T-helper 22 cell (primary cell): Measurements from ENCODE around the gene HNRNPU.

Experiments used
- DNase-seq: peaks from one replicate; pipeline ENCODE4 v3.0.0-alpha.2; 2020; ENCODE audit warnings: low read depth

HNRNPU gene

DNA sequence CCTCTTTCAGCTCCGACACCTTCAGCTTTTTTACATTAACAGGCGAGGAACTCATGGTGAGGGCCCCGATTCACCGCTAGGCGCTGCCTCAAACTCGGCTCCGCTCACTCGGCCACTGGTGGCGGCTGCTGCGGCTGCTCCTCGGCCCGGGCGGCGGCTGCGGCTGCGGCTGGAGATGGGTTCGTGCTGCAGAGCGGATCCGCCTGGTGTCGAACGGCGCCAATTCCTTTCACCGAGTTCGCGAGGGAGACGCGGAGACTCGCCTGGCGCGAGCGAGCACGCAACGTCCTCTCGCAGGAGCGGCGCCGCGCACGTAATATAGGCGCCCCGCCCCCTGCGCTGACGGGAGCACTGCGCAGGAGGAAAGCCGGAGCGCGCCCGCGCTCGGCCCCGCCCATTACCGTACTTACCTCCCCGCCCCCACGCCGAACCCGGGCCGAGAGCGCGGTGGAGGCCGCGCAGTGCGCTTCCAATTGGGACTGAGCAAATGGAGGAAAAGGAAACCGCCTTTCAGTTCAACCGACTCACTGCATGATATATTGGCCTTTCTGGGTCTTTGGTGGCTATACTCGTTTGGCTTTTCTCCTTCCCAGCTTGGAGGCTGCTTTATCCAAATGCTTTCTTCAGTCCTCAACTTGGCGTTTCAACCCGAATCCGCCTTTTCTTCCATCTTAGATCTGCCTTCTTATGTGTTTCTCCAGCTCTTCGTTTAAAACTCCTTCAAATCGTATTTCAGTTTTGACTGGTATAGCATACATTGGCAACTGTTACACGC is at the start of gene HNRNPU:
TSS of gene HNRNPU (minus strand) at position 291 of the 775 bp plus-strand sequence. CDS start at position 55, 236 bp downstream.
- DNase-seq, result peak; percentile 91

DNA sequence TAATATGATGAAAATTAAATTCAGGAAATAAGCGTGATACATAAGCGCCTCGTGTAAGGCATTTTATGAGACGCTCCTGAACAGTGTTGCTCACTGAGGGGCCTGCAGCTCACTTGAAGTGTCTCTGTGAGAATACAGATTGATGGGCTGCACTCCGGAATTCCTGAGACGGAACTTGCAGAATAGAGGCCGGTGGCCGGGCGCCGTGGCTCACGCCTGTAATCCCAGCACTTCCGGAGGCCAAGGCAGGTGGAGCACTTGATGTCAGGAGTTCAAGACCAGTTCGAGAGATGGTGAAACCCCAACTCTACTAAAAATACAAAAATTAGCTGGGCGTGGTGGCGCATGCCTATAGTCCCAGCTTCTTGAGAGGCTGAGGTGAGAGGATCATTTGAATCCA is 49.5 kb upstream of the HNRNPU start:
- DNase-seq, result no peak

DNA sequence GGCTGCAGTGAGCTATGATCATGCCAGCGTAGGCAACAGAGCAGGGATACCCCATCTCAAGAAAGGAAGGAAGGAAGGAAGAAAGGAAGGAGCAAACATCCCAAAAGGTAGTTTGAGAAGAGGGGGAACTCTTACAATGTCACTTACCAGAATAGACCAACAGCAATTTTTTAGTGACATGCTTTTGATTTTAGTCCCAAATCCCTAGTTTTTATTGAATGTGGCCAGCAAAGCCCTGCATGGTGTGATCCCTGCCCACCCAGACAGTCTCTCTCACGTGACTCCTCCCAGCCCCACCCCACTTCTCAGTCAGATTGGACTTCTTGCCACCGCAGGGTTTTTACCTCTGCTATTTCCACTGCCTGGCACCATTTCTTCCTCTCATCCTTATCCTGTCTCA is 39.8 kb upstream of the HNRNPU start:
- DNase-seq, result no peak

DNA sequence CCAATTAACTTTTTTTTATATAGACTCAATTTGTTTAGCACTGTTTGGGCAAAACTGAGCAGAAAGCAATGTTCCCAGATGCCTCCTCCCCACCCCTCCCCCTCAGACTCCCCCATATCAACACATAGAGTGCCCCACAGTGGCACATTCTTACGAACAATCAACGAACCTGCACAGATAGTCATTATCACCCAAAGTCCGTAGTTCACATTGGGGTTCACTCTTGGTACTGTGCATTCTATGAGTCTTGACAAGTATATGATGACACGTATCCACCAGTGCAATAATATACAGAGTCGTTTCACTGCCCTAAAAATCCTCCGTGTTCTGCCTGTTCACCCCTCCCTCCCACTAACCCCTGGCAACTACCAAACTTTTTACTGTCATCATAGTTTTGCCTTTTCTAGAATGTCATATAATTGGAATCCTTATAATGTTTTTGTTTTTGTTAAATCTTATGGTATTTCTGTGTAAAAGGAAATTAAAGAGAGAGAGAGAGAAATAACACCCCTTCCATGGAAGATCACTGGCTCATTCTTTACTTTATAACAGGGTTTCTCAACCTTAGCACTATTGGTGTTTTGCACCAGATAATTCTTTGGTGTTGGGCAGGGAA is 37.2 kb upstream of the HNRNPU start:
- no peak for DNase-seq

DNA sequence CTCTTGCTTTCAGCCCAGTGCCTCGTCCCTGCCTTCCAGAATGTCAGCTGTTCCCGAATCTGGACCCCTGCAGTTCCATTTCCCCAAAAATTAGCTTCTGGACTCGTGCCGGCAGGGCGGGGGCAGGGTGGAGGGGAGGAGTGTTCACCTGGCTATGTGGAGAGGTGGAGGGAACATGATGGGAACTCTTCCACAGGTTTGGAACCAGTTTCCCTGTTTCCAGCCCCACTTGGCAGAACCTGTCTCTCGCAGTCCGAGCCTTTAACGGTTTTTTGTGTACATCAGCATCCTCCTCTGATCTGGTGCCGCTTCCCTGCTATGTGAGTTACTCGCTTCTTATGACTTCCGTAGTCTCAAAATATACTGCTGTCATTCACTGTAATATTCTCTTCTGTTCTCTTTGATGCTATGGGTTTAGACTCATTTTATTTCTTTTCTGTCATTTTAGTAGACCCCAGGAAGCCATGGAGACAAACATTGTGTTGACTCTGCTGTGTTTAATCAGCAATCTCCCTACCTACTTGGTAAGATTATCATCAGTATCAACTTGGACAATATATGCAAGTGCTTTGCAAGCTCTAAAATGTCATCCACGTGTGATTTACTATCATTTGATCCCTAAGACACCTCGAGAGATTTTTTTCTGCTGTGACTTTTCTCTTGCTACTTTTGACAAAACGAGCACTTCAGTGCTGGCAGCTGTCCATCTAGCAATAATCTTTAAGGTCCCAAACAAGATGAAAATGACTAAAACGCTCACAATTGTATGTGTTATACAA is 33.3 kb upstream of the HNRNPU start:
- no peak for DNase-seq

DNA sequence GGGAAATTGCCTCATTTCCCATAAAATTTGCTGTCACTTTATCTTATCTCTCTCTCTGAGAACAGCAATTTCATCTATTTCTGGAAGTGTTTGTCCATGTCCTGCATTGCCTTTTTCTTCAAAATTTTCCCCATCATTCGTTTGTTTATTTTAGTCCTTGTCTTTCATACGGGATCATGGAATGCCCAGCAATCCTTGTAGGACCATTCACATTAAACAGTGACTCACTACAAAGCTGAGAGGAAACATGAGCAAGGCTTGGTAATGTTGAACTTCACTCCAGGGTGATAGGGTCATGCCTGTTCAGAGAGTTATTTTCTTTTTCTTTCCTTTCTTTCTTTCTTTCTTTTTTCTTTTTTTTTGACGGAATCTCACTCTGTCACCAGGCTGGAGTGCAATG is 32.2 kb upstream of the HNRNPU start:
- no peak for DNase-seq

DNA sequence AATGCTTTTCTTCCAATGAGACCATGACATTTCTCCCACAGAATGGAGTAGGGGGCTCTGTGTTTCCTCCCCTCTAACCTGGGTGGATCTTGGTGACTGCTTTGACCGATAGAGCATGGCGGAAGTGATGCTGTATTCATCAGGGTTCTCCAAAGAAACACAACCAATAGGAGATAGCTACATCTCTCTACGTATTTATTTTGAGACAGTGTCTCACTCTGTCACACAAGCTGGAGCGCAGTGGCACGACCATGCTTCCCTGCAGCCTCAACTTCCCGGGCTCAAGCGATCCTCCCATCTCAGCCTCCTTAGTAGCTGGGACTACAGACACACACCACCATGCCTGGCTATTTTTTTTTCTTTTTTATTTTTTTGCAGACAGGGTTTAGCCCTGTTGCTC is 29.5 kb upstream of the HNRNPU start:
- DNase-seq, result no peak

DNA sequence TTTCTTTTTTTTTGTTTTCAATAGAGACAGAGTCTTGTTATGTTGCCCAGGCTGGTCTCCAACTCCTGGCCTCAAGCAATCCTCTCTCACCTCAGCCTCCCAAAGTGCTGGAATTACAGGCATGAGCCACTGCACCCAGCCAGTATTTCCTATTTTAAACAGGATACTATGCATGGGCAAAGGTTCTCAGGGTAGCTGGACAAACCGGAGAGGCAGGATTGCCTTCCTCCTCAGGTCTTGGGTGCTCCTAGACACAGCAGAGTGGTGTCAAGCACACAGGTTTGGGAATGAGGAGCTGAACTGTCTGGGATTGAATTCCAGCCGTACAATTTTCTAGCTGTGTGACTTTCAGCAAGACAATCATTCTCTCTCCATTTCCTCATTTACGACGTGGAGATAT is 22.9 kb upstream of the HNRNPU start:
- DNase-seq, result no peak

DNA sequence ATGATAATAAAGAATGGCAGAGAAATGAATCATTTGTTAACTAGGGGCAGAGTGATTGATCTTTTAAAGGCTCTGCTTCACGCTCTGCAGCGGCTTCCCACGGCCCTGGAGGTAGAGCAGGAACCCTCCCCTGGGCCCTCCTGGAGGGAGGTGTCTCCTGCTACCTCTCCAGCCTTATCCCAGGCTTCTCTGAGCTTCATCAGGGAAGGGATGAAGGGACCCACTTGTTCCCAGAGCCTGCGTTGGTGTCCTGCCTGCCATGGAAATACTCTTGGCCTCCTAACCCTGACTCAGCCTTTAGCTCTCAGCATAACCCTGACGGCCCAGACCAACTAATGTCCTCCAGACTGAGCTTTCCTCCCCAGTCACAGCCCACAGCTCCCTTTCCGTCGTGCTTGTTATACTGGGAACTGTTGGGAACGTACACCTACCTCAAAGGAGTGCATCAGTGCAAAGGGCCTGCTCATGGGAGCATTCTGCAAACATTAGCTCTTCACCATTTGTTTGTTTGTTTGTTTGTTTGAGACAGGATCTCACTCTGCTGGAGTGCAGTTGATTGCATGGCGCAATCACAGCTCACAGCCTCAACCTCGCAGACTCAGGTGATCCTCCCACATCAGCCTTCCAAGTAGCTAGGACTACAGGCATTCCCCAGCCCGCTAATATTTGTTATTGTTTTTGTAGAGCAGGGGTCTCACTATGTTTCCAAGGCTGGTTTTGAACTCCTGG is 17.4 kb upstream of the HNRNPU start:
- DNase-seq, result no peak

DNA sequence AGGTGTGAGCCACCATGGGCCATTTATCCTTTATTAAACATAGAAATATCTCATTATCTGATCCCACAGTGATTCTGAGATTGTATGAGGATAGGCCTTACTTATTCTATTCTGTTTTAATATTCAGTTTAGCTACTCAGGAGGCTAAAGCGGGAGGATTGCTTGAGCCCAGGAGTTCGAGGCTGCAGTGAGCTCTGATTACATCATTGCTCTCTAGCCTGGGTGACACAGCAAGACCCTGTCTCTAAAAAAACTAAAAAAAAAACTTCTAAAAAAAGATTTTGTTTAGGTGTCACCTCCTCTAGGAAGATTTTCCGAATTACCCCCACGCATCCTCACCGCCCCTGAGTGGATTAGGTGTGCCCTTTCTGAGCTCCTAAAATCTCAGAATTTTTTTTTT is 14.3 kb upstream of the HNRNPU start:
- DNase-seq, result no peak

DNA sequence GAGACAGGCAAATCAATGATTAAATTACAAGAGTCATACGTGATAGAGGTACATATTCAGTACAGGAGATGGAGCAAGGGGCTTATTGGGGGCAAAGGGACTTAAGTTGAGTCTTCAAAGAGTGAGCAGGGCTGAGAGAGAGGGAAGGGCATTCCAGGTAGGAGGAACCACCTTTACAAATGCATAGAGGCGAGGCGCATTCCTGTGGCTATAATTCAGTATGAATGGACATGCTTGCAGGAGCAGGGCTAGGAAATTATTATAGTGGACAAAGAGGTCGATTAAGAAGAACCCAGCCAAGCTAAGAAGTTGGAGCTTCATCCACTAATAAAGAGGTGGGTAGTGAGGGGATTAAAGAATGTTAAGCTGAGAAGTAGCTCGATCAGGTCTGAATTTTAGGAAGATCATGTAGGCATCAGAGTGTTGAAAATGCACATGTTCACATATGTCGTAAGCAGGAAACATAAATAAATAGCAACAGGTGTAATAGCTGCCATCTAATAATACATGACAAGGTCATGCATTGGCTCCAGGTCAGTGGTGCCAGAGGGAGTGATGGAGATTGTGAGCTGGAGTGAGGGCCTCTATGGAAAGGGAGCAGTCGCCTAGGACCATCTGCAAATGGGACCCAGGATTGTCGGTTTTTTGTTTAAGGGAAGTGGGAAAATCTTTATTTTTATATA is 12.0 kb upstream of the HNRNPU start:
- no peak for DNase-seq

DNA sequence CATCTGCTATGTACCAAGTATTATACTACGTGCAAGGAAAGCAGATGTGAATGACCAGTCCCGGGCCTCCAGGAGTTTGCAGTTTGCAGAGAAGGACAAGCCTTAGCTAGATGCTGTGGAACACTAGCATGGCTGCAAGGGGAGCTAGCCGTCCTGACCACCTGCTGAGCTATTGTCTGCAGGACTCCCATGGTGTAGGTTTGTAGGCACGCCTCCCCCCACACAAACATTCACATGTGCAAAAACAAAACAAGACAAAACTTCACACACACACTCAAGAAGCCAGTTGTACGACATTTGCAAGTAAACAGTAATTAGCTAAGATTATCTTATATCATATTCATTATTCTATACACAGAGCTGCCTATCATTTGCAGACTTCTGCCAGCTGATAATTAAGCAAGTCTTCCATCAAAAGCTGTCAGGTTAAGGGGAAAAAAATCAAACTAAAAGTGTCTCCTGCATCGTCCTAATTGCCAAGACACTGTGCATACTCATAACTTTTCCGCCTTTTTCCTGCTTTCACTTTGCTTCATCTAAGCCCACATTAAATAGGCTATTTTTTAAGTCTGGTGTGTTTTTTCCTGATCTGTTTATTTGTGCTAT is 10.7 kb upstream of the HNRNPU start:
- no peak for DNase-seq

DNA sequence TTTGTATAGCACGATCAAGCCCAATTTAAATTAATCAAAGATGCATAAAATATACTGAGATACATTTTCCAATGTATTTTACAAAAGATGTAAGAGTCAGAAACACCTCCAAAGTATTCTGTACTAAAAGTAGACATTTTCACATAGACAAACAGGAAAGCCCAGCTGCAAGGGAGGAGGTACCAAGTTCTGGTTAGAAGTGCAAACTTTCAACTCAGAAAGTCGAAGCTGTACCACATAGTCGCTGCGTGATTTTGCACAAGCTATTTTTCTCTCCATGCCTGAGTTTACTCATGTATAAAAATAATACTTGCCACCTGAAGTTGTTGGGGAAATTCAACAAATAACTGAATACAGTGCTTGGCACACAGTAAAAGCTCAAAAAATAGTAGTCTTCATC is 5.6 kb upstream of the HNRNPU start:
- no peak for DNase-seq

DNA sequence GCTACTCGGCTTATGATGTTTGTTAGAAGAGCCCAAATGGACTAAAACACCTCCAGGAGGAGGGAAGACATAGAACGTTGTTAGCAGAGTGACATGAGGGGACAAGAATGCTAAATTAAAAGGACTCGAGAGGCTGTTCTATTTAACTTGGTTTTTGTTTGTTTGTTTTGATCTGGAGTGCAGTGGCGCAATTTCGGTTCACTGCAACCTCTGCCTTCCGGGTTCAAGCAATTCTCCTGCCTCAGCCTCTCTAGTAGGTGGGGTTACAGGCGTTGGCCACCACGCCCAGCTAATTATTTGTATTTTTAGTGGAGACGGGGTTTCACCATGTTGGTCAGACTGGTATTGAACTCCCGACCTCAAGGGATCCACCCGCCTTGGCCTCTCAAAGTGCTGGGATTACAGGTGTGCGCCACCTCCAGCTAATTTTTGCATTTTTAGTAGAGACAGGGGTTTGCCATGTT is 5.1 kb upstream of the HNRNPU start:
- no peak for DNase-seq

DNA sequence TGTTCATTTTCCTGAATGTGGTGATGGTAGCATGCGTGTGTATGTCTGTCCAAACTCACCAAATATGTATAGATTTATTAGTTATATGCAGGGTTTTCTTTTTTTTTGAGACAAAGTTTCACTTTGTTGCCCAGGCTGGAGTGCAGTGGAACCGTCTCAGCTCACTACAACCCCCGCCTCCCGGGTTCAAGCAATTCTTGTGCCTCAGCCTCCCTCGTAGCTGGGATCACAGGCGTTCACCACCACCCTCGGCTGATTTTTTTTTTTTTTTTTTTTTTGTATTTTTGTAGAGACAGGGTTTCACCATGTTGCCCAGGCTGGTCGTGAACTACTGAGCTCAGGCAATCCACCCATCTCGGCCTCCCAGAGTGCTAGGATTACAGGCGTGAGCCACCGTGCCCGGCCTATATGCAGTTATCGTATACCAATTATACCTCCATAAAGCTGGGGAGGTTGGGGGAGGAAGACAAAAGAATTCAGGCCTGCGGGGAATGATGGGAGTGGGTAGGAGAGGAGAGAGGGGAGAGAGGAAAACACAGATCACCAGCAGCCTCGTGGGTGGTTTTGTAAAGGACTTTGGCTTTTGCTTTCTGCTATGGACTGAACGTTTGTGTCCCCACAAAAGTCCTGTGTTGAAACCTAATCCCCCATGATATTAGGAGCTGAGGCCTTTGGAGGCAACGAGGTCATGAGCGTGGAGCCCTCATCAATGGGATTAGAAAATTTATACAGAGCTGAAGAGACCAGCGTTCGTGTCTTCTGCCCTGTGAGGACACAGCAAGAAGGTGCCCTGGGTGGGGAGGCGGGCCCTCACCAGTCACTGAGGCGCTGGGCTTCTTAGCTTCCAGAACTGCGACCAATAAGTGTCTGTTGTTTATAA is 4.4 kb upstream of the HNRNPU start:
- DNase-seq, result no peak

DNA sequence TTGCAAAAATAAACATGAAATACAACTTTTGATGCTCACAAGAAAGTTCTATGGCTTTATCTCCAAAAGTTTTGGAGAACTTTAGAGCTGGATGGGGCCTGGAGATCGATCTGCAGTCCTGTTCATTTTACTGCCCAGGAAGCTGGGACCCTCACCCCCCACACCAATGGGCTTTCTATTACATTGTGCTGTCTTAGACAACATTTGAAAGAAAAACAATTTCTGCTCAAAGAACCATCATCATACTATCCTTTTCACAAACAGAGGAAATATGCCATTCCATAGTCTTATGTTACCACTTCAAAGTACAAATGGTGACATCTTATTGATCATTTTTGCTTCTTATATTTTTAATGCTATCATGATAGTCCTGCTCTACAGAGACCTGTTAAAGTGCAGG is 2.0 kb upstream of the HNRNPU start:
- no peak for DNase-seq

DNA sequence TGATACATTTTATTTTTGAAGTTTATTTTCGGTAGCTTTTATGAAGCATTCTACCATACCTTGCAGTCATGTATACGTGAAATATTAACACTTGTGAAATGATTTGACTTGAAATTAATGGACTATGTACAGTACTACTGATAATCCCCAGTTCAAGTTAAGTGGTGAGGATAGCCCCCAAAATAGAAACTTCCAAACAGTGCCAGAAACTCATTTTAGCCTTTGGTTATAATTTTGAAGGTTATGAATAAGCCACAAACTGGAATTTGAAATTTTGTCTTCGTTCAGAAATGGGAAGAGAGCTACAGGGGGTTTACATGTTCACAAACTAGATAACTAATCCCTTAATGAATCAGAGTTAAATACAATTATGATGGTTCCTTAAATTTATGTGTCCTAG is 1.5 kb upstream of the HNRNPU start:
- DNase-seq, result no peak

DNA sequence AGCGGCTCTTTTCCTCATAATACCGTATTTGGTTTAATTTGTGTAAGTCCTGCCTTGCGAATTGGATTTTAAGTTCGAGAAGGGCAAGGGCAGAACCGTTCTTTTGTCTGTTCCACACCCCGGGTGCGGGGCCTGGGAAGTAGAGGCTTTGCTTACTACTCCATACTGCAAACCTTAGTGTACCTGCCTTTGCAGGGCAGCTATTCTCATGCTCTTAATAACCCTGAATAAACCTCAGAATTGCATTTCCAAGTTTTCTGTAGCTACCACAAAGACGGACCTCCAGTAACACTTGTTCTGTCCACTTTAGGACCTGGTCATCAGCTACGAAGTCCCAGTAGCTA is 657 bp upstream of the HNRNPU start:
- no peak for DNase-seq

DNA sequence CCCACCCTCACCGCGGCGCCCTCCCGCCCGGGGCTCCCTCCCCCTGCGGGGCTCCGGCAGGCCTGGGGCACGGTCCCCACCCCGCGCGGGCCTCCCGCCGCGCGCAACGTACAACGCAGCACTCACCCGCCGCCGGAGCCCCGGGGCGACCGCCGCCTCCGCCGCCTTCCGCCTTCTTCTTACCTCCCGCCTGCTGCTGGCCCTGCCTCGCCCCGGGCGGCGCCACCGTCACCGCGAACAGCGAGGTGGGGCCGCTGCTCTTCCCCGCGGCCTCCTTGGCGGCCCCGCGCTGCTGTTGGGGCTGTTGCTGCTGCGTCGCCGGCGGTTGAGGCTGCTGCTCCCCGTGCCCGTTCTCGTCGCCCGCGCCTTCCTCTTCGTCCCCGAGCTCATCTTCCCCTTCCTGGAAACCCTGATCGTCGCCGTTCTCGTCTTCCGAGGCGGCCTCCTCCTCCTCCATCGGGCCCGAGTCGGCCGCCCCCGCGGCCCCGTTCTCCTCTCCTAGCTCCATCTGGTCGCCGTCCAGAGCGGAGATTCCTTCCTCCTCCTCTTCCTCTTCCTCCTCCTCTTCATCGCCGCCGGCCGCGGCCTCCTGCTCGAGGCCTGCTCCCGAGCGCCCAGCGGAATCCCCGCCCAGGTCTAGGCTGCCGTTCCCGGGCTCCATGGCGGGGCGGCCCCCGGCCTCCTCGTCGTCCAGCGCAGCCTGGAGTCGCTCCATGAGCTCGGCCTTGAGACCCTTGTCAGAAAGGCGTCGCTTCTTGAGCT is 671 bp downstream of the HNRNPU start:
- DNase-seq, result no peak
